Naive thymus-derived CD4-positive, alpha-beta T cell (primary cell): ENCODE measurements around the gene RSPO4. TPM values are rescaled to one million over a fixed set of nuclear protein-coding genes. Genes with fewer than 3 reads are reported as not detected.

ENCODE experiments used
- ATAC-seq: fragments of 150-1000 bp; cut with Tn5 transposase; 2 replicates; pipeline ENCODE4 v1.10.0; 2021; ENCODE audit warnings: mild to moderate bottlenecking, moderate library complexity
- CTCF ChIA-PET: fragments of 350-600 bp; sonication (Branson Sonifier 250); formaldehyde crosslinking; loops from one replicate; lab custom pipeline; 2021; ENCODE audit warnings: antibody characterized with exemption; lab: Charles Lee
- POLR2A ChIA-PET: fragments of 350-600 bp; sonication (Branson Sonifier 250); formaldehyde crosslinking; loops from one replicate; lab custom pipeline; 2021; ENCODE audit warnings: antibody characterized with exemption, inconsistent platforms; lab: Charles Lee
- DNase-seq, 9 donors: peaks; one replicate each; pipeline versions ENCODE4 v3.0.0 to v3.0.0-alpha.2; 2020 to 2022; ENCODE audit warnings: mixed read lengths in 1 of 9
- H3K27ac ChIP-seq: one replicate; pipeline ENCODE4 v1.7.0; 2013; ENCODE audit warnings: mild to moderate bottlenecking, low read depth, low read length, moderate library complexity
- H3K27me3 ChIP-seq, 2 donors: one replicate each; pipeline ENCODE4 v1.7.0; 2013; ENCODE audit warnings: low read length in 2 of 2, mild to moderate bottlenecking in 2 of 2, moderate library complexity in 2 of 2; ENCODE audit not compliant: control insufficient read depth in 2 of 2, insufficient read depth in 2 of 2
- H3K36me3 ChIP-seq, 3 experiments: 1 replicate in 2 of 3; 2 replicates in 1 of 3; pipeline ENCODE4 v1.7.0; 2013; ENCODE audit warnings: low read length in 3 of 3, mild to moderate bottlenecking in 3 of 3, moderate library complexity in 1 of 3; ENCODE audit not compliant: insufficient read depth in 3 of 3, control insufficient read depth in 2 of 3
- H3K4me1 ChIP-seq, 2 donors: one replicate each; pipeline ENCODE4 v1.7.0; 2013; ENCODE audit warnings: low read length in 2 of 2, mild to moderate bottlenecking in 2 of 2, moderate library complexity in 1 of 2; ENCODE audit not compliant: control insufficient read depth in 2 of 2, insufficient read depth in 2 of 2
- H3K4me3 ChIP-seq: 2 replicates; pipeline ENCODE4 v1.7.0; 2013; ENCODE audit warnings: mild to moderate bottlenecking, low read length
- H3K9me3 ChIP-seq, 3 experiments: 1 replicate in 2 of 3; 2 replicates in 1 of 3; pipeline ENCODE4 v1.7.0; 2013; ENCODE audit warnings: low read length in 3 of 3; ENCODE audit not compliant: control insufficient read depth in 2 of 3
- H3K27ac Mint-ChIP-seq, 9 donors: one replicate each; pipeline ENCODE4 v1.8.0; 2020 to 2022; ENCODE audit warnings: mixed read lengths in 9 of 9, mild to moderate bottlenecking in 8 of 9, moderate library complexity in 5 of 9, inconsistent platforms in 2 of 9
- H3K27me3 Mint-ChIP-seq, 5 donors: one replicate each; pipeline ENCODE4 v1.8.0; 2021 to 2022; ENCODE audit warnings: mixed read lengths in 5 of 5, mild to moderate bottlenecking in 1 of 5
- H3K36me3 Mint-ChIP-seq, 5 donors: one replicate each; pipeline ENCODE4 v1.8.0; 2020 to 2022; ENCODE audit warnings: mixed read lengths in 5 of 5, mild to moderate bottlenecking in 3 of 5, inconsistent platforms in 1 of 5
- H3K4me1 Mint-ChIP-seq, 7 donors: one replicate each; pipeline ENCODE4 v1.8.0; 2020 to 2022; ENCODE audit warnings: mixed read lengths in 7 of 7, mild to moderate bottlenecking in 3 of 7, inconsistent platforms in 1 of 7
- H3K4me3 Mint-ChIP-seq, 10 donors: one replicate each; pipeline ENCODE4 v1.8.0; 2020 to 2022; ENCODE audit warnings: mild to moderate bottlenecking in 10 of 10, mixed read lengths in 10 of 10, moderate library complexity in 6 of 10, inconsistent platforms in 2 of 10
- H3K9me3 Mint-ChIP-seq, 11 donors: one replicate each; pipeline ENCODE4 v1.8.0; 2020 to 2022; ENCODE audit warnings: mixed read lengths in 11 of 11, mild to moderate bottlenecking in 4 of 11, inconsistent platforms in 1 of 11, moderate library complexity in 1 of 11
- intact Hi-C, 2 donors: fragments of 100-400 bp; cut with micrococcal nuclease; formaldehyde crosslinking; loops; one replicate each; pipeline ENCODE4 v1.15.1; 2023
- polyA plus RNA-seq, 2 donors: library from polyadenylated mRNA; unstranded; fragments of 300-500 nt; fragmentation: Illumina TruSeq; gene quantifications; one replicate each; pipeline ENCODE4 v1.2.3, GENCODE V29; 2021
- total RNA-seq, 6 experiments: library from RNA in 5 of 6; stranded (reverse) in 5 of 6; gene quantifications; 1 replicate in 5 of 6; 2 replicates in 1 of 6; pipeline ENCODE4 v1.2.3 and lab custom pipeline; 2021 to 2026

Gene RSPO4
- total and polyA plus RNA-seq, 7 experiments from 2014 or later = 0.19 to 0.40 (median 0.23) TPM; not detected in 3

GRCh38 chr20:951384-952169 lies 50.5 kb downstream of the RSPO4 start:
- no peak for ATAC-seq
- Histone ChIP-seq H3K9me3 (no peaks in the 10 kb centered on the region), H3K4me3 (no peak overlapping the region), H3K27me3 (no peaks in the 10 kb centered on the region), H3K4me1 (no peaks in the 10 kb centered on the region), H3K36me3 (no peaks in the 10 kb centered on the region), H3K27ac (no peak overlapping the region)
- intact Hi-C loops = loop anchor here in 1 of 2 donors (10.0 kb wide), 1 partner anchor 67 kb away; no protein-coding TSS in a partner anchor
- H3K27ac Mint-ChIP-seq = no peak overlapping the region
- ChIA-PET POLR2A (no interaction called here), CTCF (no interaction called here)
- no peaks in the 10 kb centered on the region for H3K9me3 Mint-ChIP-seq
- H3K27me3 Mint-ChIP-seq = peaks cover 33 to 55% (median 42%) of the 10 kb centered on the region in 5 donors
- H3K36me3 Mint-ChIP-seq = no peaks in the 10 kb centered on the region
- no peak for DNase-seq
- no peak overlapping the region for H3K4me3 Mint-ChIP-seq
- peaks cover 0 to 5% (median 0%) of the 10 kb centered on the region in 7 donors for H3K4me1 Mint-ChIP-seq

- Mint-ChIP-seq H3K36me3 (no peaks in the 10 kb centered on the region), H3K9me3 (no peaks in the 10 kb centered on the region), H3K27me3 (peaks cover 21 to 47% (median 35%) of the 10 kb centered on the region in 5 donors), H3K4me1 (peaks cover 0 to 5% (median 0%) of the 10 kb centered on the region in 7 donors), H3K4me3 (no peak overlapping the region), H3K27ac (no peak overlapping the region)
- no peaks in the 10 kb centered on the region for H3K36me3 ChIP-seq
- H3K27me3 ChIP-seq = no peaks in the 10 kb centered on the region
- no peak overlapping the region for H3K4me3 ChIP-seq
- DNase-seq (no peak), ATAC-seq (no peak)
- H3K27ac ChIP-seq = no peak overlapping the region
- CTCF ChIA-PET = no interaction called here
- H3K4me1 ChIP-seq = no peaks in the 10 kb centered on the region
- POLR2A ChIA-PET = no interaction called here
- H3K9me3 ChIP-seq = no peaks in the 10 kb centered on the region
- intact Hi-C loops = loop anchor here in 1 of 2 donors (10.0 kb wide), 1 partner anchor 65 kb away; no protein-coding TSS in a partner anchor
Observed at GRCh38 chr20:949717-950116, 52.4 kb downstream of the RSPO4 start.

- ChIA-PET CTCF (interaction anchor here (1.2 to 1.4 kb wide), 4 partner anchors 9 to 129 kb away, joined by 3 to 5 read pairs (median 4); no protein-coding TSS in a partner anchor), POLR2A (no interaction called here)
- Histone ChIP-seq H3K27me3 (no peaks in the 10 kb centered on the region), H3K27ac (no peak overlapping the region), H3K4me3 (no peak overlapping the region), H3K9me3 (no peaks in the 10 kb centered on the region), H3K4me1 (no peaks in the 10 kb centered on the region), H3K36me3 (no peaks in the 10 kb centered on the region)
- DNase-seq = no peak
- peaks cover 0 to 5% (median 0%) of the 10 kb centered on the region in 7 donors for H3K4me1 Mint-ChIP-seq
- H3K9me3 Mint-ChIP-seq = no peaks in the 10 kb centered on the region
- peaks cover 14 to 37% (median 25%) of the 10 kb centered on the region in 5 donors for H3K27me3 Mint-ChIP-seq
- intact Hi-C loops = no loop called here
- H3K36me3 Mint-ChIP-seq = no peaks in the 10 kb centered on the region
- no peak for ATAC-seq
- no peak overlapping the region for H3K4me3 Mint-ChIP-seq
- no peak overlapping the region for H3K27ac Mint-ChIP-seq
Observed at GRCh38 chr20:946826-947225, 55.3 kb downstream of the RSPO4 start.

- DNase-seq = no peak
- intact Hi-C loops = no loop called here
- H3K27ac Mint-ChIP-seq = no peak overlapping the region
- H3K27me3 Mint-ChIP-seq = peaks cover 14 to 32% (median 24%) of the 10 kb centered on the region in 5 donors
- no peaks in the 10 kb centered on the region for H3K9me3 Mint-ChIP-seq
- no peak for ATAC-seq
- ChIA-PET CTCF (interaction anchor here (1.2 kb wide), 1 partner anchor 12 kb away, joined by 4 read pairs; no protein-coding TSS in a partner anchor), POLR2A (no interaction called here)
- H3K4me3 Mint-ChIP-seq = no peak overlapping the region
- no peaks in the 10 kb centered on the region for H3K36me3 ChIP-seq
- H3K36me3 Mint-ChIP-seq = no peaks in the 10 kb centered on the region
- H3K9me3 ChIP-seq = no peaks in the 10 kb centered on the region
- H3K4me3 ChIP-seq = no peak overlapping the region
- H3K27me3 ChIP-seq = no peaks in the 10 kb centered on the region
- peaks cover 0 to 5% (median 0%) of the 10 kb centered on the region in 7 donors for H3K4me1 Mint-ChIP-seq
- H3K27ac ChIP-seq = no peak overlapping the region
- H3K4me1 ChIP-seq = no peaks in the 10 kb centered on the region
Observed at GRCh38 chr20:945841-946240, 56.3 kb downstream of the RSPO4 start.

GRCh38 chr20:944774-945410 lies 57.2 kb downstream of the RSPO4 start:
- DNase-seq (no peak), ATAC-seq (no peak)
- intact Hi-C loops = no loop called here
- Mint-ChIP-seq H3K27ac (no peak overlapping the region), H3K9me3 (no peaks in the 10 kb centered on the region), H3K36me3 (no peaks in the 10 kb centered on the region), H3K4me3 (no peak overlapping the region), H3K27me3 (peaks cover 14 to 36% (median 24%) of the 10 kb centered on the region in 5 donors), H3K4me1 (peaks cover 0 to 5% (median 0%) of the 10 kb centered on the region in 7 donors)
- ChIA-PET POLR2A (no interaction called here), CTCF (no interaction called here)
- Histone ChIP-seq H3K4me3 (no peak overlapping the region), H3K4me1 (no peaks in the 10 kb centered on the region), H3K9me3 (no peaks in the 10 kb centered on the region), H3K27ac (no peak overlapping the region), H3K27me3 (no peaks in the 10 kb centered on the region), H3K36me3 (no peaks in the 10 kb centered on the region)

- peaks cover 0 to 4% (median 0%) of the 10 kb centered on the region in 7 donors for H3K4me1 Mint-ChIP-seq
- Histone ChIP-seq H3K9me3 (no peaks in the 10 kb centered on the region), H3K27me3 (no peaks in the 10 kb centered on the region), H3K36me3 (no peaks in the 10 kb centered on the region), H3K4me3 (no peak overlapping the region), H3K4me1 (no peaks in the 10 kb centered on the region), H3K27ac (no peak overlapping the region)
- DNase-seq (no peak), ATAC-seq (no peak)
- H3K9me3 Mint-ChIP-seq = no peaks in the 10 kb centered on the region
- intact Hi-C loops = no loop called here
- H3K36me3 Mint-ChIP-seq = no peaks in the 10 kb centered on the region
- H3K4me3 Mint-ChIP-seq = no peak overlapping the region
- peaks cover 14 to 32% (median 21%) of the 10 kb centered on the region in 5 donors for H3K27me3 Mint-ChIP-seq
- CTCF ChIA-PET = no interaction called here
- POLR2A ChIA-PET = no interaction called here
- H3K27ac Mint-ChIP-seq = no peak overlapping the region
Observed at GRCh38 chr20:944148-944547, 58.0 kb downstream of the RSPO4 start.
